ENCODE data around the gene SELENOT.

DNA sequence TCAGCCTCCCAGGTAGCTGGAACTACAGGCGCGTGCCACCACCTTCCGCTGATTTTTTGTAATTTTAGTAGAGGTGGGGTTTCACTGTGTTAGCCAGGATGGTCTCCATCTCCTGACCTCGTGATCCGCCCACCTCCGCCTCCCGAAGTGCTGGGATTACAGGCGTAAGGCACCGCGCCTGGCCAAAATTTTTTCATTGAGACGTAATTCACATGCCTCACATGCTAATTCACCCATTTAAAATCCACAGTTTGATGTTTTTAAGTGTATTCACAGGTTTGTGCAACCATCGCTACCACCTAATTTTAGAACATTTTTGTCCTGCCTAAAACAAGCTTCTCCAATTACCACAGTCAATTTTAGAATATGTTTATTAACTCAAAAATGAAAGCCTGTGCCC is 37.1 kb downstream of the SELENOT start:
- TF ChIP-seq YY1 (IDR thresholded peaks at IDR 0.05; ENCODE audit: extremely low read depth, insufficient replicate concordance, low read depth, low read length) (no peak), EZH2 (IDR thresholded peaks at IDR 0.05) (no peak), ZNF274 (IDR thresholded peaks at IDR 0.05; ENCODE audit: low read depth, low read length) (no peak), JUND (IDR thresholded peaks at IDR 0.05) (no peak), POLR2A (IDR thresholded peaks at IDR 0.05; ENCODE audit: borderline replicate concordance, extremely low read depth, insufficient read depth, insufficient read length) (no peak), CEBPB (IDR thresholded peaks at IDR 0.05; ENCODE audit: low read depth) (no peak), EZH2phosphoT487 (IDR thresholded peaks at IDR 0.05; ENCODE audit: borderline replicate concordance) (no peak)
- TF ChIP-seq, protein P1, sequence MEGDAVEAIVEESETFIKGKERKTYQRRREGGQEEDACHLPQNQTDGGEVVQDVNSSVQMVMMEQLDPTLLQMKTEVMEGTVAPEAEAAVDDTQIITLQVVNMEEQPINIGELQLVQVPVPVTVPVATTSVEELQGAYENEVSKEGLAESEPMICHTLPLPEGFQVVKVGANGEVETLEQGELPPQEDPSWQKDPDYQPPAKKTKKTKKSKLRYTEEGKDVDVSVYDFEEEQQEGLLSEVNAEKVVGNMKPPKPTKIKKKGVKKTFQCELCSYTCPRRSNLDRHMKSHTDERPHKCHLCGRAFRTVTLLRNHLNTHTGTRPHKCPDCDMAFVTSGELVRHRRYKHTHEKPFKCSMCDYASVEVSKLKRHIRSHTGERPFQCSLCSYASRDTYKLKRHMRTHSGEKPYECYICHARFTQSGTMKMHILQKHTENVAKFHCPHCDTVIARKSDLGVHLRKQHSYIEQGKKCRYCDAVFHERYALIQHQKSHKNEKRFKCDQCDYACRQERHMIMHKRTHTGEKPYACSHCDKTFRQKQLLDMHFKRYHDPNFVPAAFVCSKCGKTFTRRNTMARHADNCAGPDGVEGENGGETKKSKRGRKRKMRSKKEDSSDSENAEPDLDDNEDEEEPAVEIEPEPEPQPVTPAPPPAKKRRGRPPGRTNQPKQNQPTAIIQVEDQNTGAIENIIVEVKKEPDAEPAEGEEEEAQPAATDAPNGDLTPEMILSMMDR (IDR thresholded peaks at IDR 0.05 in 2 of 3, conservative IDR thresholded peaks at IDR 0.05 in 1 of 3; ENCODE audit: borderline replicate concordance in 1 of 3, insufficient read depth in 1 of 3, low read depth in 2 of 3, low read length in 2 of 3) = no peak
- TF ChIP-seq, protein P2, sequence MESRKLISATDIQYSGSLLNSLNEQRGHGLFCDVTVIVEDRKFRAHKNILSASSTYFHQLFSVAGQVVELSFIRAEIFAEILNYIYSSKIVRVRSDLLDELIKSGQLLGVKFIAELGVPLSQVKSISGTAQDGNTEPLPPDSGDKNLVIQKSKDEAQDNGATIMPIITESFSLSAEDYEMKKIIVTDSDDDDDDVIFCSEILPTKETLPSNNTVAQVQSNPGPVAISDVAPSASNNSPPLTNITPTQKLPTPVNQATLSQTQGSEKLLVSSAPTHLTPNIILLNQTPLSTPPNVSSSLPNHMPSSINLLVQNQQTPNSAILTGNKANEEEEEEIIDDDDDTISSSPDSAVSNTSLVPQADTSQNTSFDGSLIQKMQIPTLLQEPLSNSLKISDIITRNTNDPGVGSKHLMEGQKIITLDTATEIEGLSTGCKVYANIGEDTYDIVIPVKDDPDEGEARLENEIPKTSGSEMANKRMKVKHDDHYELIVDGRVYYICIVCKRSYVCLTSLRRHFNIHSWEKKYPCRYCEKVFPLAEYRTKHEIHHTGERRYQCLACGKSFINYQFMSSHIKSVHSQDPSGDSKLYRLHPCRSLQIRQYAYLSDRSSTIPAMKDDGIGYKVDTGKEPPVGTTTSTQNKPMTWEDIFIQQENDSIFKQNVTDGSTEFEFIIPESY (IDR thresholded peaks at IDR 0.05; ENCODE audit: extremely low read depth, insufficient replicate concordance, low read length) = no peak
- TF ChIP-seq, protein P3, sequence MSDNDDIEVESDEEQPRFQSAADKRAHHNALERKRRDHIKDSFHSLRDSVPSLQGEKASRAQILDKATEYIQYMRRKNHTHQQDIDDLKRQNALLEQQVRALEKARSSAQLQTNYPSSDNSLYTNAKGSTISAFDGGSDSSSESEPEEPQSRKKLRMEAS (IDR thresholded peaks at IDR 0.05) = no peak
